ENCODE data around the gene PSMG4. TPM values are rescaled to one million over a fixed set of nuclear protein-coding genes. Genes with fewer than 3 reads are reported as not detected.
A peak's percentile ranks its signal among the peaks of the same experiment; 100 is the strongest.

PSMG4 gene
- total RNA-seq, 3 donors from 2014 or later: 26.0 to 31.6 (median 27.8) TPM

DNA sequence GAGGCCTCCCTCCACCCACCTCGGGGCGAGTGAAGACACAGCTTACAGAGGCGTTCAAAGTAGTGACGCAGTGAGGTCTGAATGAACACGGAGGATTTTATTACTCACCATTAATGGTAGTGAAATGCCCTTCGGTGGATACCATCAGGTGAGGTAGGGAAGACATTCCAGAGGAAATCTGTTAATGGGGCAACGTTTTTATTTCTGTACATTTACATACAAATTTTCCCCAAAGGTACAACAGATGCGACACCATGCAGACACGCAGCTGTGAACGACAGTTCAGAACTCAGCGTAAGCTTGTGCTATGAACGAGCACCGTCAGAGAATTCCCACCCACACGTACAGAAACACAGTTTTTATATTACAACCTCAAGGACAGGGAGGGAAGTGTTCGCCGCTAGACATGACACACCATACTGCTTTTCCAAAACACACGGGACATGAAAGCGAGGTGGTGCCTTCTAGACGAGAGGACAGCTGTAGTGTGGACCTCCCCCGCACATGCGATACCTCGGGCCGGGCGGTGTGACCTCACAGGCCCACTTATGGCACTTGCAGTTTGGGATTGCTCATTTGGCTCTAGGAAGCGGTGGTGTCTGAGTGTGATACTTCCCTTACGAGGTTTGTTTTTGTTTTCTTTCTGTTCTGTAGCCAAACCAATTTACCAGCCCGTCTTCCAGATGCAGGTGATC, 10.7 kb downstream of the PSMG4 start:
- DNase-seq: no peak
- peak in 1 of 2 donors; percentile 34 for ATAC-seq

GRCh38 chr6:3270258-3270657, 11.5 kb downstream of the PSMG4 start:
- Mint-ChIP-seq H3K27me3 (ENCODE audit: low read depth) (no peaks in the 10 kb centered on the region), H3K36me3 (ENCODE audit: insufficient read depth) (peaks cover 42% of the 10 kb centered on the region), H3K4me3 (no peak overlapping the region), H3K4me1 (ENCODE audit: low read depth) (peaks cover 16% of the 10 kb centered on the region), H3K9me3 (no peaks in the 10 kb centered on the region)
- DNase-seq (no peak), ATAC-seq (no peak)

More for the DNA sequence above, 10.7 kb downstream of the PSMG4 start:
- no peaks in the 10 kb centered on the region for H3K9me3 Mint-ChIP-seq
- H3K36me3 Mint-ChIP-seq (ENCODE audit: insufficient read depth): peaks cover 48% of the 10 kb centered on the region
- H3K27me3 Mint-ChIP-seq (ENCODE audit: low read depth): no peaks in the 10 kb centered on the region
- peaks cover 22% of the 10 kb centered on the region for H3K4me1 Mint-ChIP-seq (ENCODE audit: low read depth)
- H3K4me3 Mint-ChIP-seq: no peak overlapping the region

DNA sequence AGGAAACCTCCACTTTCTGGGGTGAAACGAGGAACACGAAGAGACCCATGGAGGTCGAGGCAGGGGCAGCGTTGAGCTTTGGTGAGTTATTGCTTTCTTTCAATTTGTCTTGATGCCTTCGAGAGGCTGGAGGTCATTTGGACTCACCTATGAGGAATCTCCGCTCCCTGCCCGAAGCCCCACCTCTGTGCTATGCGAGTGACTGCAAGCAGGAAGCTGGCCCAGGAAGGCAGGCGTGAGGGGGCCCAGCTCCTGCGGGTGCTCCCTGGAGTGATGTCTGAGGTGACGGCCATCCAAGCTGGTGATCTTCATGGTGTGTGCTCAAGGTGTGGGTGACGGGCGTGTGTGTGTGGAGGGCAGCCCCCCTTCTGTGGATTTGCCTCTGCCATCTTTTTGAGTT, 13.0 kb downstream of the PSMG4 start:
- H3K27me3 Mint-ChIP-seq (ENCODE audit: low read depth): no peaks in the 10 kb centered on the region
- ATAC-seq: no peak
- no peak for DNase-seq
- peaks cover 13% of the 10 kb centered on the region for H3K4me1 Mint-ChIP-seq (ENCODE audit: low read depth)
- H3K36me3 Mint-ChIP-seq (ENCODE audit: insufficient read depth): peaks cover 38% of the 10 kb centered on the region
- H3K4me3 Mint-ChIP-seq: no peak overlapping the region
- no peaks in the 10 kb centered on the region for H3K9me3 Mint-ChIP-seq

GRCh38 chr6:3272911-3273547, 14.3 kb downstream of the PSMG4 start:
- H3K36me3 Mint-ChIP-seq (ENCODE audit: insufficient read depth): peaks cover 34% of the 10 kb centered on the region
- ATAC-seq (no peak), DNase-seq (no peak)
- H3K4me3 Mint-ChIP-seq: no peak overlapping the region
- peaks cover 8% of the 10 kb centered on the region for H3K4me1 Mint-ChIP-seq (ENCODE audit: low read depth)
- H3K9me3 Mint-ChIP-seq: no peaks in the 10 kb centered on the region
- H3K27me3 Mint-ChIP-seq (ENCODE audit: low read depth): no peaks in the 10 kb centered on the region

GRCh38 chr6:3273707-3274521, 15.2 kb downstream of the PSMG4 start:
- no peak for ATAC-seq

DNA sequence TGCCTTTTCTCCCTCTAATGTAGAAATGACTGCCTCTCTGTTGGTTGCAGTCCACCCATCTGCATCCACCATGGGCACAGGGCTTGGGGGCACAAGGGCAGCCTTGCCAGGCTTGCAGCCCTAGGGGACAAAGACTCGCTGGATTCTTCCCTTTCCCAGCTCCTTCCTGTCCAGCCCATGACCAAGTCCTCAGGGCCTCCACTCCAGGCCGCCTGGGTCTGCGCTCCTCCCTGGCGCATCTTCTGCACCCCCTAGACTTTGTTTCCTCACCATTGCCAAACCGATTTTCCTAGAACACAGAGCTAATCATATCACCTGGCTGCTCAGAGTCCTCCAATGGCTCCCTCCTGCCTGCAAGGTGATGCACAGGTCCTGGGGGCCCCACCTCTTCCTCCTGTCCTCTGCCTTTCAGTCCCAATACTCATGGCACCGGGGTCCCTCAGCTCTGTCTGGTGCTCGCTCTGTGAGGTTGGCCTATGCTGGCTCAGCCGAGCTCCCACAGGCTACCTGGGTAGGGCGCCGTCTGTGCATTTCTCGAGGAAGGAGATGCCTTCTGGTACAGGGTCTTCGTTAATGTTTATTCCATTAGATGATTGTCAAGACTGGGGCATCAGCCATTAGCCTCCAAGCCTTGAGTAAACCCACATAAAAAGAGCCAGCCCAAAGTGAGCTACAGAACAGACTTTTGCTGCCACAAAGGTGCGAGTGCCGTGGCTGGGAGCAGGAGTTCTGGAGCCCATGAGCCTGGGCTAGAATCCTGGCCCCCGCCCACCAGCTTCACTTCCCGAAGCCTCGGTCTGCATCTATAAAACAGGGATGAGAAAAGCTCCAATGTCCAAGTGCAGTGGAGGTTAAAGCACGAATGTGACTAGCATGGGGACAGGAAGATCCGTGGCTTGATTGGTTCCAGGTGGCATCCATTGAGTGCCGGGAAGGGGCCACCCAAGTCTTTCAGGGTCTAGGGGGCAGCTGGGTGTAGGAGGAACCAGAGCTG, 17.7 kb downstream of the PSMG4 start:
- no peaks in the 10 kb centered on the region for H3K9me3 Mint-ChIP-seq
- DNase-seq (no peak), ATAC-seq (no peak)
- no peak overlapping the region for H3K4me3 Mint-ChIP-seq
- peaks cover 10% of the 10 kb centered on the region for H3K36me3 Mint-ChIP-seq (ENCODE audit: insufficient read depth)
- H3K27me3 Mint-ChIP-seq (ENCODE audit: low read depth): no peaks in the 10 kb centered on the region
- H3K4me1 Mint-ChIP-seq (ENCODE audit: low read depth): peaks cover 9% of the 10 kb centered on the region

More at GRCh38 chr6:3273707-3274521, 15.2 kb downstream of the PSMG4 start:
- Mint-ChIP-seq H3K4me1 (ENCODE audit: low read depth) (peaks cover 8% of the 10 kb centered on the region), H3K4me3 (no peak overlapping the region), H3K9me3 (no peaks in the 10 kb centered on the region), H3K36me3 (ENCODE audit: insufficient read depth) (peaks cover 26% of the 10 kb centered on the region), H3K27me3 (ENCODE audit: low read depth) (no peaks in the 10 kb centered on the region)
- no peak for DNase-seq

GRCh38 chr6:3277251-3277650, 18.5 kb downstream of the PSMG4 start:
- DNase-seq (no peak), ATAC-seq (no peak)
- H3K27me3 Mint-ChIP-seq (ENCODE audit: low read depth): no peaks in the 10 kb centered on the region

DNA sequence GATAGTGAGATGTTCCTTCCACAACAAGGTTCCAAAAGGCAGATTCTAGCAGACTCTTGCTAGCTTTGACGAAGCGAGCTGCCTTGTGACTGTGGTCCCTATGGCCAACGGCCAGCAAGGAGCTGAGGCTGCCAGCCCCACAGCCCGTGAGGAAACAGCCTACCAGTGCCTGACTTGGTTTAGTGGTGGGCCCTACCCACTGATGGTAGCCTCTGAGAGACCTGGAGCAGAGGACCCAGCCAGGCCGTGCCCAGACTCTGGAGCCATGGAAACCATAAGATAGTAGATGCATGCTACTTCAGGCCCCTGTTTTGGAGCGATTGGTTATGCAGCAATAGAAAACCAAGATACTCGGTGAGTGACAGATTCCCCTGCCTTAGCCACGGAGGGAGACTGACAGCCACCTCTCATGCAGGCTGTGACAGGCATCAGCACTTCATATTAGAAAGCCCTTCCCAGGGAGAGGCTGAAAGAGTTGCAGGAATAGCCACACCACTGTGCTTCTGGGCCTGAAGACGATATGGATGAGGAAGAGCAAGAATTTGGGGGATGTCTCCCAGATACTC, 19.2 kb downstream of the PSMG4 start:
- DNase-seq: no peak
- no peak overlapping the region for H3K4me3 Mint-ChIP-seq
- no peaks in the 10 kb centered on the region for H3K9me3 Mint-ChIP-seq
- peaks cover 2% of the 10 kb centered on the region for H3K36me3 Mint-ChIP-seq (ENCODE audit: insufficient read depth)
- ATAC-seq: no peak
- peaks cover 9% of the 10 kb centered on the region for H3K4me1 Mint-ChIP-seq (ENCODE audit: low read depth)
- H3K27me3 Mint-ChIP-seq (ENCODE audit: low read depth): no peaks in the 10 kb centered on the region

More at GRCh38 chr6:3277251-3277650, 18.5 kb downstream of the PSMG4 start:
- Mint-ChIP-seq H3K36me3 (ENCODE audit: insufficient read depth) (peaks cover 3% of the 10 kb centered on the region), H3K9me3 (no peaks in the 10 kb centered on the region), H3K4me3 (no peak overlapping the region), H3K4me1 (ENCODE audit: low read depth) (peaks cover 9% of the 10 kb centered on the region)

GRCh38 chr6:3278691-3279090, 19.9 kb downstream of the PSMG4 start:
- no peak overlapping the region for H3K4me3 Mint-ChIP-seq
- peaks cover 2% of the 10 kb centered on the region for H3K36me3 Mint-ChIP-seq (ENCODE audit: insufficient read depth)
- no peaks in the 10 kb centered on the region for H3K9me3 Mint-ChIP-seq
- no peak for ATAC-seq
- H3K4me1 Mint-ChIP-seq (ENCODE audit: low read depth): peaks cover 8% of the 10 kb centered on the region
- DNase-seq: no peak
- no peaks in the 10 kb centered on the region for H3K27me3 Mint-ChIP-seq (ENCODE audit: low read depth)

DNA sequence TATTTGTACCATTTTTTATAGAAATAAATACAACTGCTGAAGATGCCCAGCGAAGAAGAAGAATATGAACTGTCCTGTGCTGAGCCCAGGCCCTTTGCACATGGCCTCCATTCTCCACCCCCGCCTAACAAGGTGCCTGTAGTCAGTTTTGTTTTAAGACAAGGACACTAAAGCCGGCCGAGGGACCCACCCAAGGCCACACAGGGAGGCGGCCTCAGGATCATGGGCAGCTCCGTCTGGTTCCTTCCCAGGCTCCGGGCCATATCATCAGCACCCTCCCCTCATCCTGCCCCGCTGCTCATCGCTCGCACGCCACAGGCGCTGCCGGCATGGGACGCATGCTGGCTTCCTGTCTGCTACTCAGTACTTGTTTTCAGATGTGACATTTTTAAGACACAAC, 21.3 kb downstream of the PSMG4 start:
- Mint-ChIP-seq H3K36me3 (ENCODE audit: insufficient read depth) (peaks cover 2% of the 10 kb centered on the region), H3K9me3 (no peaks in the 10 kb centered on the region), H3K27me3 (ENCODE audit: low read depth) (no peaks in the 10 kb centered on the region), H3K4me3 (no peak overlapping the region), H3K4me1 (ENCODE audit: low read depth) (peaks cover 5% of the 10 kb centered on the region)
- ATAC-seq: no peak
- DNase-seq: no peak

- H3K4me3 Mint-ChIP-seq: no peak overlapping the region
- no peaks in the 10 kb centered on the region for H3K27me3 Mint-ChIP-seq (ENCODE audit: low read depth)
- no peaks in the 10 kb centered on the region for H3K9me3 Mint-ChIP-seq
- H3K4me1 Mint-ChIP-seq (ENCODE audit: low read depth): peaks cover 5% of the 10 kb centered on the region
- peaks cover 2% of the 10 kb centered on the region for H3K36me3 Mint-ChIP-seq (ENCODE audit: insufficient read depth)
- DNase-seq (no peak), ATAC-seq (no peak)
Measured at GRCh38 chr6:3280866-3281465, 22.2 kb downstream of the PSMG4 start.

GRCh38 chr6:3281631-3282475, 23.1 kb downstream of the PSMG4 start:
- Mint-ChIP-seq H3K9me3 (no peaks in the 10 kb centered on the region), H3K4me3 (no peak overlapping the region), H3K27me3 (ENCODE audit: low read depth) (no peaks in the 10 kb centered on the region), H3K4me1 (ENCODE audit: low read depth) (peaks cover 5% of the 10 kb centered on the region), H3K36me3 (ENCODE audit: insufficient read depth) (peaks cover 2% of the 10 kb centered on the region)
- ATAC-seq: no peak
- DNase-seq: no peak

Measured in activated T-cell treated with anti-CD3 and anti-CD28 coated beads, Interleukin-2, amount 50 U/mL, for 4 hours (primary cell).